B cell (primary cell): ENCODE measurements around the gene RPUSD2. TPM values are rescaled to one million over a fixed set of nuclear protein-coding genes. Genes with fewer than 3 reads are reported as not detected.

Experiments used
- ATAC-seq: fragments of 200-7000 bp; cut with Tn5 transposase; one replicate; pipeline ENCODE4 v1.10.0; 2021; ENCODE audit warnings: low read depth, mild to moderate bottlenecking, moderate number of reproducible peaks, moderate library complexity
- CTCF ChIA-PET: fragments of 350-600 bp; sonication (Branson Sonifier 250); formaldehyde crosslinking; loops from one replicate; lab custom pipeline; 2021; ENCODE audit warnings: antibody characterized with exemption, inconsistent platforms; lab: Charles Lee
- POLR2A ChIA-PET: fragments of 350-600 bp; sonication (Branson Sonifier 250); formaldehyde crosslinking; loops from one replicate; lab custom pipeline; 2021; ENCODE audit warnings: antibody characterized with exemption; lab: Charles Lee
- DNase-seq: peaks from one replicate; pipeline ENCODE4 v3.0.0; 2013
- H2AFZ ChIP-seq: 2 replicates; pipeline ENCODE4 v1.6.1; 2012; ENCODE audit warnings: mild to moderate bottlenecking, low read depth, low read length; ENCODE audit not compliant: insufficient read depth, poor library complexity, severe bottlenecking
- H3K27ac ChIP-seq, 2 donors: 1 replicate in 1 of 2; 2 replicates in 1 of 2; pipeline ENCODE4 v1.5.1; 2012 to 2013; ENCODE audit warnings: low read length in 2 of 2, mild to moderate bottlenecking in 2 of 2, moderate library complexity in 1 of 2
- H3K27me3 ChIP-seq, 4 experiments: fragments of 200-600 bp in 1 of 4; sonication (generic) in 1 of 4; replicated peaks in 1 of 4; 1 replicate in 2 of 4; 2 replicates in 2 of 4; pipeline versions ENCODE4 v1.6.1 to v1.7.0; 2013 to 2016; ENCODE audit warnings: low read length in 3 of 4, mild to moderate bottlenecking in 2 of 4, mixed read lengths in 1 of 4, moderate library complexity in 1 of 4; ENCODE audit not compliant: insufficient read depth in 4 of 4, control insufficient read depth in 3 of 4; ENCODE audit errors: control extremely low read depth in 1 of 4
- H3K36me3 ChIP-seq, 2 experiments: replicated peaks in 1 of 2; 1 replicate in 1 of 2; 2 replicates in 1 of 2; pipeline versions ENCODE4 v1.6.1 to v1.7.1; 2013; ENCODE audit warnings: low read length in 1 of 2; ENCODE audit not compliant: insufficient read depth in 2 of 2, control insufficient read depth in 1 of 2; ENCODE audit errors: control extremely low read depth in 1 of 2, extremely low read depth in 1 of 2
- H3K4me1 ChIP-seq, 2 donors: fragments of 200-600 bp in 1 of 2; sonication (generic) in 1 of 2; 1 replicate in 1 of 2; 2 replicates in 1 of 2; pipeline versions ENCODE4 v1.5.1 to v1.6.1; 2013 to 2017; ENCODE audit warnings: low read length in 2 of 2; ENCODE audit not compliant: control insufficient read depth in 2 of 2, insufficient read depth in 2 of 2
- H3K4me2 ChIP-seq: replicated peaks from 2 replicates; pipeline ENCODE3; 2012; ENCODE audit warnings: mild to moderate bottlenecking, low read depth, low read length; ENCODE audit not compliant: poor library complexity, severe bottlenecking
- H3K4me3 ChIP-seq, 5 experiments: fragments of 200-600 bp in 1 of 5; sonication (generic) in 1 of 5; 1 replicate in 3 of 5; 2 replicates in 2 of 5; pipeline versions ENCODE4 v1.5.1 to v1.7.0; 2011 to 2016; ENCODE audit warnings: low read length in 4 of 5, mild to moderate bottlenecking in 4 of 5, low read depth in 2 of 5, control low read depth in 1 of 5, moderate library complexity in 1 of 5; ENCODE audit not compliant: insufficient read depth in 1 of 5; ENCODE audit errors: control extremely low read depth in 1 of 5, extremely low read depth in 1 of 5
- H3K79me2 ChIP-seq: fragments of 200-600 bp; sonication (generic); one replicate; pipeline ENCODE4 v1.6.0; 2016; ENCODE audit warnings: low read length; ENCODE audit not compliant: control insufficient read depth, insufficient read depth
- H3K9ac ChIP-seq: fragments of 200-600 bp; sonication (generic); 2 replicates; pipeline ENCODE4 v1.6.1; 2017; ENCODE audit warnings: mild to moderate bottlenecking, low read length, moderate library complexity
- H3K9me3 ChIP-seq, 3 donors: one replicate each; pipeline versions ENCODE4 v1.6.1 to v1.7.1; 2013; ENCODE audit warnings: low read length in 2 of 3; ENCODE audit not compliant: control insufficient read depth in 2 of 3, insufficient read depth in 1 of 3; ENCODE audit errors: control extremely low read depth in 1 of 3
- H4K20me1 ChIP-seq: 2 replicates; pipeline ENCODE4 v1.6.0; 2012; ENCODE audit warnings: mild to moderate bottlenecking, low read length; ENCODE audit not compliant: insufficient read depth, control insufficient read depth, poor library complexity, severe bottlenecking
- H3K27ac Mint-ChIP-seq: one replicate; pipeline ENCODE4 v1.8.0; 2021; ENCODE audit warnings: mixed read lengths
- H3K27me3 Mint-ChIP-seq: one replicate; pipeline ENCODE4 v1.8.0; 2021; ENCODE audit warnings: mixed read lengths
- H3K4me1 Mint-ChIP-seq: one replicate; pipeline ENCODE4 v1.8.0; 2021; ENCODE audit warnings: mixed read lengths
- H3K4me3 Mint-ChIP-seq: one replicate; pipeline ENCODE4 v1.8.0; 2021; ENCODE audit warnings: mixed read lengths
- H3K9me3 Mint-ChIP-seq: one replicate; pipeline ENCODE4 v1.8.0; 2022; ENCODE audit warnings: mixed read lengths; ENCODE audit not compliant: insufficient read depth
- CTCF ChIP-seq: fragments of 200-600 bp; IDR thresholded peaks from one replicate; pipeline ENCODE4 v1.8.0; 2022; ENCODE audit warnings: antibody characterized with exemption, mild to moderate bottlenecking
- EZH2 ChIP-seq: IDR thresholded peaks from 2 replicates; pipeline ENCODE4 v1.6.1; 2012; ENCODE audit warnings: borderline replicate concordance, low read depth, mild to moderate bottlenecking, moderate library complexity, low read length; ENCODE audit not compliant: insufficient read depth, poor library complexity, severe bottlenecking
- WGBS: methylation state at CpG from one replicate; pipeline ENCODE4 v1.1.5; 2013; ENCODE audit warnings: missing lambda C conversion rate; ENCODE audit not compliant: insufficient coverage; 5-methylcytosine and 5-hydroxymethylcytosine counted together
- intact Hi-C: fragments of 100-400 bp; cut with micrococcal nuclease; formaldehyde crosslinking; loops from one replicate; pipeline ENCODE4 v1.10.0; 2022
- polyA plus RNA-seq: library from polyadenylated mRNA; depleted of rRNA; stranded (reverse); fragments of >200 nt; gene quantifications from 2 replicates; pipeline ENCODE4 v1.2.3, GENCODE V29; 2012
- total RNA-seq, 2 donors: library from RNA; stranded (reverse); fragments of 120-200 nt in 1 of 2; gene quantifications; 1 replicate in 1 of 2; 2 replicates in 1 of 2; pipeline versions ENCODE4 v1.2.3 to v1.2.4, GENCODE V29; 2013 to 2022

The RPUSD2 gene
- total and polyA plus RNA-seq, 2 donors (not counting 1 experiment from before 2014, with no cell fraction given), result 9.8 to 21.1 TPM

- no peak overlapping the region for H3K4me2 ChIP-seq
- H3K27ac Mint-ChIP-seq, result no peak overlapping the region
- H2AFZ ChIP-seq, result no peak overlapping the region
- H3K9ac ChIP-seq, result no peak overlapping the region
- DNase-seq (no peak), ATAC-seq (no peak)
- no peak overlapping the region for H3K27ac ChIP-seq
- intact Hi-C loops, result loop anchor here (2.0 kb wide), 2 partner anchors 299 to 521 kb away; partner anchors contain the start of genes INO80 and VPS18
- ChIA-PET CTCF (no interaction called here), POLR2A (no interaction called here)
- H3K4me3 ChIP-seq, result no peak overlapping the region
- H3K36me3 ChIP-seq, result no peaks in the 10 kb centered on the region
- no peaks in the 10 kb centered on the region for H3K27me3 ChIP-seq
- no peaks in the 10 kb centered on the region for H4K20me1 ChIP-seq
- H3K79me2 ChIP-seq, result peaks cover 39% of the 10 kb centered on the region
- no peaks in the 10 kb centered on the region for H3K9me3 ChIP-seq
- no peaks in the 10 kb centered on the region for H3K9me3 Mint-ChIP-seq
- peaks cover 18% of the 10 kb centered on the region for H3K4me1 Mint-ChIP-seq
- no peaks in the 10 kb centered on the region for H3K27me3 Mint-ChIP-seq
- peaks cover 7 to 11% of the 10 kb centered on the region in 2 donors for H3K4me1 ChIP-seq
- no CpG with 5 or more reads among the region's 5 CpGs for WGBS
- TF ChIP-seq EZH2 (no peak), CTCF (no peak)
- no peak overlapping the region for H3K4me3 Mint-ChIP-seq
These were observed 26.7 kb downstream of the RPUSD2 start for GRCh38 chr15:40595773-40596172.

- no peak overlapping the region for H3K4me3 Mint-ChIP-seq
These were observed 27.9 kb downstream of the RPUSD2 start for GRCh38 chr15:40597024-40597423.

More at GRCh38 chr15:40597024-40597423, 27.9 kb downstream of the RPUSD2 start:
- DNase-seq (no peak), ATAC-seq (no peak)
- H4K20me1 ChIP-seq, result no peaks in the 10 kb centered on the region
- no peaks in the 10 kb centered on the region for H3K27me3 ChIP-seq
- peaks cover 46% of the 10 kb centered on the region for H3K79me2 ChIP-seq
- H3K9me3 ChIP-seq, result peaks cover 0 to 3% (median 0%) of the 10 kb centered on the region in 3 donors
- H3K4me1 ChIP-seq, result peaks cover 7 to 11% of the 10 kb centered on the region in 2 donors
- H3K4me2 ChIP-seq, result no peak overlapping the region
- H3K27ac ChIP-seq, result no peak overlapping the region
- ChIA-PET CTCF (interaction anchor here (0.7 to 1.1 kb wide), 2 partner anchors 27 to 104 kb away, joined by 3 read pairs; no protein-coding TSS in a partner anchor), POLR2A (interaction anchor here (0.7 kb wide), 1 partner anchor 42 kb away, joined by 9 read pairs; no protein-coding TSS in a partner anchor)
- intact Hi-C loops, result no loop called here
- Mint-ChIP-seq H3K27me3 (no peaks in the 10 kb centered on the region), H3K27ac (no peak overlapping the region), H3K9me3 (no peaks in the 10 kb centered on the region), H3K4me1 (peaks cover 18% of the 10 kb centered on the region)
- H3K9ac ChIP-seq, result no peak overlapping the region
- H3K4me3 ChIP-seq, result no peak overlapping the region
- no peak for TF ChIP-seq EZH2
- TF ChIP-seq CTCF, result no peak
- 100% methylated on average over 1 of the region's 2 CpGs for WGBS
- no peaks in the 10 kb centered on the region for H3K36me3 ChIP-seq
- H2AFZ ChIP-seq, result no peak overlapping the region
